Mesothelial cell of epicardium (in vitro differentiated cells): ENCODE measurements around the gene CFAP46. TPM values are rescaled to one million over a fixed set of nuclear protein-coding genes. Genes with fewer than 3 reads are reported as not detected.

Source experiments
- DNase-seq, 2 experiments: peaks; one replicate each; pipeline ENCODE4 v3.0.0; 2021; ENCODE audit warnings: low spot score in 2 of 2; ENCODE audit not compliant: unreplicated experiment in 2 of 2
- H3K27ac Mint-ChIP-seq: 2 replicates; pipeline ENCODE4 v1.8.0; 2021; ENCODE audit warnings: mixed read lengths
- H3K27me3 Mint-ChIP-seq: 2 replicates; pipeline ENCODE4 v1.8.0; 2021; ENCODE audit warnings: low read depth, mixed read lengths
- H3K36me3 Mint-ChIP-seq: 2 replicates; pipeline ENCODE4 v1.8.0; 2021; ENCODE audit warnings: mixed read lengths
- H3K4me1 Mint-ChIP-seq: 2 replicates; pipeline ENCODE4 v1.8.0; 2021; ENCODE audit warnings: mixed read lengths
- H3K4me3 Mint-ChIP-seq: 2 replicates; pipeline ENCODE4 v1.8.0; 2021; ENCODE audit warnings: mild to moderate bottlenecking, moderate library complexity, mixed read lengths
- H3K9me3 Mint-ChIP-seq: 2 replicates; pipeline ENCODE4 v1.8.0; 2021; ENCODE audit warnings: mixed read lengths
- CTCF ChIP-seq: fragments of 200-600 bp; sonication (generic); IDR thresholded peaks from one replicate; pipeline ENCODE4 v1.5.0; 2021; ENCODE audit warnings: antibody characterized with exemption; ENCODE audit not compliant: unreplicated experiment
- total RNA-seq: library from RNA; stranded (reverse); gene quantifications from 3 replicates; pipeline ENCODE4 v1.2.1, GENCODE V29; 2021

CFAP46 gene
- total RNA-seq, 1 donor from 2014 or later, result 3.1 TPM

- Mint-ChIP-seq H3K4me1 (no peaks in the 10 kb centered on the region), H3K27ac (no peak overlapping the region), H3K9me3 (no peaks in the 10 kb centered on the region), H3K27me3 (no peaks in the 10 kb centered on the region), H3K36me3 (peaks cover 40% of the 10 kb centered on the region), H3K4me3 (no peak overlapping the region)
- TF ChIP-seq CTCF, result no peak
- no peak for DNase-seq
These were observed 172.0 kb downstream of the CFAP46 start for GRCh38 chr10:132770061-132771021.

GRCh38 chr10:132768346-132769248, 173.8 kb downstream of the CFAP46 start:
- Mint-ChIP-seq H3K9me3 (no peaks in the 10 kb centered on the region), H3K27ac (no peak overlapping the region), H3K4me1 (no peaks in the 10 kb centered on the region), H3K27me3 (no peaks in the 10 kb centered on the region), H3K36me3 (peaks cover 38% of the 10 kb centered on the region), H3K4me3 (no peak overlapping the region)
- DNase-seq, result no peak
- TF ChIP-seq CTCF, result no peak

- DNase-seq, result no peak
- peaks cover 9% of the 10 kb centered on the region for H3K9me3 Mint-ChIP-seq
- peaks cover 47% of the 10 kb centered on the region for H3K36me3 Mint-ChIP-seq
- no peak overlapping the region for H3K4me3 Mint-ChIP-seq
- H3K27ac Mint-ChIP-seq, result no peak overlapping the region
- H3K27me3 Mint-ChIP-seq, result no peaks in the 10 kb centered on the region
- H3K4me1 Mint-ChIP-seq, result no peaks in the 10 kb centered on the region
- no peak for TF ChIP-seq CTCF
These were observed 176.1 kb downstream of the CFAP46 start for GRCh38 chr10:132766291-132766690.

GRCh38 chr10:132765435-132765834, 176.9 kb downstream of the CFAP46 start:
- H3K9me3 Mint-ChIP-seq, result peaks cover 9% of the 10 kb centered on the region
- no peak for DNase-seq
- no peaks in the 10 kb centered on the region for H3K4me1 Mint-ChIP-seq
- H3K27ac Mint-ChIP-seq, result no peak overlapping the region
- no peak for TF ChIP-seq CTCF
- H3K36me3 Mint-ChIP-seq, result peaks cover 50% of the 10 kb centered on the region
- H3K27me3 Mint-ChIP-seq, result no peaks in the 10 kb centered on the region
- no peak overlapping the region for H3K4me3 Mint-ChIP-seq

- H3K9me3 Mint-ChIP-seq, result peaks cover 9% of the 10 kb centered on the region
- no peak for TF ChIP-seq CTCF
- no peak overlapping the region for H3K27ac Mint-ChIP-seq
- H3K4me1 Mint-ChIP-seq, result no peaks in the 10 kb centered on the region
- no peak overlapping the region for H3K4me3 Mint-ChIP-seq
- no peaks in the 10 kb centered on the region for H3K27me3 Mint-ChIP-seq
- H3K36me3 Mint-ChIP-seq, result peaks cover 48% of the 10 kb centered on the region
- DNase-seq, result no peak
These were observed 178.3 kb downstream of the CFAP46 start for GRCh38 chr10:132764108-132764507.
